HepG2 (cell line): Measurements from ENCODE around the gene RBM27. TPM values are rescaled to one million over a fixed set of nuclear protein-coding genes. Genes with fewer than 3 reads are reported as not detected.

Experiments used
- FOXC1 ChIP-seq: sonication (generic); formaldehyde crosslinking; IDR thresholded peaks from 2 replicates; pipeline ENCODE4 v1.8.0; 2022; ENCODE audit warnings: mild to moderate bottlenecking, missing genetic modification reagents, borderline replicate concordance
- GATA4 ChIP-seq: sonication (generic); IDR thresholded peaks from 2 replicates; pipeline ENCODE4 v1.6.1; 2016; ENCODE audit warnings: antibody characterized with exemption, low read depth, borderline replicate concordance
- GZF1 ChIP-seq: sonication (generic); formaldehyde crosslinking; IDR thresholded peaks from 2 replicates; pipeline ENCODE4 v1.5.1; 2020; ENCODE audit warnings: mild to moderate bottlenecking, missing genetic modification reagents
- KAT2B ChIP-seq: fragments of 150-350 bp; IDR thresholded peaks from 2 replicates; pipeline ENCODE4 v1.6.1; 2014; ENCODE audit warnings: low read depth, low read length, borderline replicate concordance
- PHF21A ChIP-seq: sonication (generic); formaldehyde crosslinking; IDR thresholded peaks from 2 replicates; pipeline ENCODE4 v1.5.0; 2020; ENCODE audit warnings: mild to moderate bottlenecking, missing genetic modification reagents
- RXRA ChIP-seq: sonication (generic); formaldehyde crosslinking; IDR thresholded peaks from 2 replicates; pipeline ENCODE4 v1.5.1; 2020; ENCODE audit warnings: missing genetic modification reagents
- SIN3A ChIP-seq: IDR thresholded peaks from 2 replicates; pipeline ENCODE4 v1.6.1; 2011; ENCODE audit warnings: low read depth, mild to moderate bottlenecking, control low read depth, low read length, borderline replicate concordance
- TP53 ChIP-seq: sonication (generic); formaldehyde crosslinking; conservative IDR thresholded peaks from 2 replicates; pipeline ENCODE4 v1.4.0; 2020; ENCODE audit warnings: missing genetic modification reagents
- ZFP36L2 ChIP-seq: sonication (generic); formaldehyde crosslinking; IDR thresholded peaks from 2 replicates; pipeline ENCODE4 v1.4.0; 2020; ENCODE audit warnings: missing genetic modification reagents
- ZNF17 ChIP-seq: sonication (generic); formaldehyde crosslinking; IDR thresholded peaks from 2 replicates; pipeline ENCODE4 v1.5.0; 2020; ENCODE audit warnings: mild to moderate bottlenecking, missing genetic modification reagents
- ZNF672 ChIP-seq: sonication (generic); formaldehyde crosslinking; IDR thresholded peaks from 2 replicates; pipeline ENCODE4 v1.8.1; 2022; ENCODE audit warnings: missing genetic modification reagents
- polyA plus RNA-seq, 8 experiments: library from polyadenylated mRNA; depleted of rRNA in 3 of 8; stranded (reverse) in 7 of 8; unstranded in 1 of 8; fragments of >200 nt; fragmentation: Illumina TruSeq in 4 of 8; extraction: Trizol in 4 of 8; gene quantifications; 2 replicates each; pipeline versions ENCODE4 v1.2.1 to v1.2.3, GENCODE V29; 2011 to 2016; ENCODE audit warnings: low read depth in 4 of 8, missing spikeins in 1 of 8, mixed read lengths in 1 of 8; ENCODE audit not compliant: insufficient read depth in 1 of 8
- total RNA-seq, 5 experiments: library from RNA; depleted of rRNA; stranded (reverse); fragments of >200 nt; fragmentation: Illumina TruSeq; extraction: Trizol; gene quantifications; 2 replicates each; pipeline ENCODE4 v1.2.3, GENCODE V29; 2016; ENCODE audit warnings: low read depth in 1 of 5
- TF ChIP-seq, protein P1 (sequence below): sonication (generic); formaldehyde crosslinking; IDR thresholded peaks from 2 replicates; pipeline ENCODE4; 2020; ENCODE audit warnings: missing genetic modification reagents, mild to moderate bottlenecking, borderline replicate concordance
- TF ChIP-seq, protein P2 (sequence below), 2 experiments: sonication (generic) in 1 of 2; formaldehyde crosslinking in 1 of 2; IDR thresholded peaks; 2 replicates each; pipeline versions ENCODE4 v1.4.0 to v1.6.1; 2018 to 2020; ENCODE audit warnings: missing genetic modification reagents in 2 of 2, borderline replicate concordance in 1 of 2, low read depth in 1 of 2, mild to moderate bottlenecking in 1 of 2, missing biosample characterization in 1 of 2
- TF ChIP-seq, protein P3 (sequence below): IDR thresholded peaks from 2 replicates; pipeline ENCODE4 v1.6.1; 2016
- TF ChIP-seq, protein P4 (sequence below): sonication (generic); formaldehyde crosslinking; IDR thresholded peaks from 2 replicates; pipeline ENCODE4 v1.8.0; 2022; ENCODE audit warnings: missing genetic modification reagents, mild to moderate bottlenecking, inconsistent platforms, borderline replicate concordance
- TF ChIP-seq, protein P5 (sequence below): sonication (generic); formaldehyde crosslinking; IDR thresholded peaks from 2 replicates; pipeline ENCODE4 v1.4.0; 2020; ENCODE audit warnings: missing genetic modification reagents

Gene RBM27
- total and polyA plus RNA-seq, 2 of the 13 experiments (the other 11 are each of a cell fraction or from before 2014, with no cell fraction given): 12.9 to 23.4 TPM

DNA sequence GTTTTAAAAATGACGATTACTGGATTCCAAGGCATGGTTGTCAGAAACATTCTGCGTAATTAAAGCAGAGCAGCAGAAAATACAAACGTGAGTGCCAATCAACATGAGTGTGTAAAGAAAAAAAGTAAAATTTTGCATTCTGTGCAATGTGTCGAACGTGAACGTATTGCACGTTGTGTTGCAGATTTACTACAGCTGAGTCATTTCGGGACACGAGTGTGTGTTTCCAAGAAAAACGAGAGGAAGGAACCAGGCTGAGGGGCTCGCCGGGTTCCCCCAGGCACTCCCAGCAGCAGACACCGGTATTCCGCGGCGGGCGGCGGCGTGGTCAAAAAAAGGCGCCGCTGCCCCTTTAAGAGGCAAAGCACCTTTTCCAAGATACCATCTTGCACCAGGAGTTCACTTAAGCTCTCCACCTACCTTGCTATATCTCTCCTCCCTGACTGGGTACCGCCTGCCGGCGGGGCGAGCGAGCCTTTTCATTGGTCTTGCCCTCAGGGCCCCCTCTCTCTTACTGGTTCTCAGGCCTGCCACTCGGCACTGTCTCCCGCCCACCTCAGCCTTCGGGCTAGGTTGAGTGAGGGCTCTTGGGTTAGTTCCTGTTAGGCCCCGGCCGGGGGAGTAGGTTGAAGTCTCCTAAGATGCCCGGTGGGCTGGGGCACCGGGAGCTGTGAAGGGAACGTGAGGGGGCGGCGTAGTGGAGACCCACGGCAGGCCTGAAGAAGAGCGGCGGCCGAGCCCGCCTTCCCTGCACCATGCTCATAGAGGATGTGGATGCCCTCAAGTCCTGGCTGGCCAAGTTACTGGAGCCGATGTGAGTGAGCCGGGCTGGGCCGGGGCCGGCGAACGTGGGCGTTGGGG, at the start of gene RBM27 (continued):
- TF ChIP-seq, protein P1, sequence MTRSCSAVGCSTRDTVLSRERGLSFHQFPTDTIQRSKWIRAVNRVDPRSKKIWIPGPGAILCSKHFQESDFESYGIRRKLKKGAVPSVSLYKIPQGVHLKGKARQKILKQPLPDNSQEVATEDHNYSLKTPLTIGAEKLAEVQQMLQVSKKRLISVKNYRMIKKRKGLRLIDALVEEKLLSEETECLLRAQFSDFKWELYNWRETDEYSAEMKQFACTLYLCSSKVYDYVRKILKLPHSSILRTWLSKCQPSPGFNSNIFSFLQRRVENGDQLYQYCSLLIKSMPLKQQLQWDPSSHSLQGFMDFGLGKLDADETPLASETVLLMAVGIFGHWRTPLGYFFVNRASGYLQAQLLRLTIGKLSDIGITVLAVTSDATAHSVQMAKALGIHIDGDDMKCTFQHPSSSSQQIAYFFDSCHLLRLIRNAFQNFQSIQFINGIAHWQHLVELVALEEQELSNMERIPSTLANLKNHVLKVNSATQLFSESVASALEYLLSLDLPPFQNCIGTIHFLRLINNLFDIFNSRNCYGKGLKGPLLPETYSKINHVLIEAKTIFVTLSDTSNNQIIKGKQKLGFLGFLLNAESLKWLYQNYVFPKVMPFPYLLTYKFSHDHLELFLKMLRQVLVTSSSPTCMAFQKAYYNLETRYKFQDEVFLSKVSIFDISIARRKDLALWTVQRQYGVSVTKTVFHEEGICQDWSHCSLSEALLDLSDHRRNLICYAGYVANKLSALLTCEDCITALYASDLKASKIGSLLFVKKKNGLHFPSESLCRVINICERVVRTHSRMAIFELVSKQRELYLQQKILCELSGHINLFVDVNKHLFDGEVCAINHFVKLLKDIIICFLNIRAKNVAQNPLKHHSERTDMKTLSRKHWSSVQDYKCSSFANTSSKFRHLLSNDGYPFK (CRISPR knock-in tag): peak; percentile 97
- peak; percentile 53; the same call in 1 of the 2 replicates for TF ChIP-seq PHF21A
- TF ChIP-seq, protein P2, sequence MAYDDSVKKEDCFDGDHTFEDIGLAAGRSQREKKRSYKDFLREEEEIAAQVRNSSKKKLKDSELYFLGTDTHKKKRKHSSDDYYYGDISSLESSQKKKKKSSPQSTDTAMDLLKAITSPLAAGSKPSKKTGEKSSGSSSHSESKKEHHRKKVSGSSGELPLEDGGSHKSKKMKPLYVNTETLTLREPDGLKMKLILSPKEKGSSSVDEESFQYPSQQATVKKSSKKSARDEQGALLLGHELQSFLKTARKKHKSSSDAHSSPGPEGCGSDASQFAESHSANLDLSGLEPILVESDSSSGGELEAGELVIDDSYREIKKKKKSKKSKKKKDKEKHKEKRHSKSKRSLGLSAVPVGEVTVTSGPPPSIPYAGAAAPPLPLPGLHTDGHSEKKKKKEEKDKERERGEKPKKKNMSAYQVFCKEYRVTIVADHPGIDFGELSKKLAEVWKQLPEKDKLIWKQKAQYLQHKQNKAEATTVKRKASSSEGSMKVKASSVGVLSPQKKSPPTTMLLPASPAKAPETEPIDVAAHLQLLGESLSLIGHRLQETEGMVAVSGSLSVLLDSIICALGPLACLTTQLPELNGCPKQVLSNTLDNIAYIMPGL (CRISPR knock-in tag; IDR thresholded peaks at IDR 0.05; ENCODE audit: borderline replicate concordance in 1 of 2, low read depth in 1 of 2): peak; percentile 70 to 79; a peak in 3 of 4 replicates
- no peak for TF ChIP-seq ZNF672 (CRISPR knock-in tag)
- no peak for TF ChIP-seq TP53 (CRISPR knock-in tag)
- no peak for TF ChIP-seq ZNF17 (CRISPR knock-in tag)
- no peak; the same call in 1 of the 2 replicates for TF ChIP-seq SIN3A
- peak; percentile 57 for TF ChIP-seq RXRA
- TF ChIP-seq, protein P3, sequence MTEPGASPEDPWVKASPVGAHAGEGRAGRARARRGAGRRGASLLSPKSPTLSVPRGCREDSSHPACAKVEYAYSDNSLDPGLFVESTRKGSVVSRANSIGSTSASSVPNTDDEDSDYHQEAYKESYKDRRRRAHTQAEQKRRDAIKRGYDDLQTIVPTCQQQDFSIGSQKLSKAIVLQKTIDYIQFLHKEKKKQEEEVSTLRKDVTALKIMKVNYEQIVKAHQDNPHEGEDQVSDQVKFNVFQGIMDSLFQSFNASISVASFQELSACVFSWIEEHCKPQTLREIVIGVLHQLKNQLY: no peak
- TF ChIP-seq, protein P4, sequence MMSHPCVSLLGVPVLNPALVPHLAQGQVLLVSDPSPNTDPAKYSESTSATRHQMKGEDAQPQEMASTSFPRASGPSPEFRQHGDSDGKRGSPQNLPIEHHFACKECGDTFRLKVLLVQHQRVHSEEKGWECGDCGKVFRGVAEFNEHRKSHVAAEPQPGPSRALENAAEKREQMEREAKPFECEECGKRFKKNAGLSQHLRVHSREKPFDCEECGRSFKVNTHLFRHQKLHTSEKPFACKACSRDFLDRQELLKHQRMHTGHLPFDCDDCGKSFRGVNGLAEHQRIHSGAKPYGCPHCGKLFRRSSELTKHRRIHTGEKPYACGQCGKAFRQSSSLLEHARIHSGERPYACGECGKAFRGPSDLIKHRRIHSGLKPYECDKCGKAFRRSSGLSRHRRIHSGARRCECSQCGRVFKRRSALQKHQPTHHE (CRISPR knock-in tag): no peak
- TF ChIP-seq FOXC1 (CRISPR knock-in tag): peak; percentile 51; the same call in 1 of the 2 replicates
- TF ChIP-seq GATA4: no peak
- TF ChIP-seq ZFP36L2 (CRISPR knock-in tag): no peak
- no peak for TF ChIP-seq KAT2B
- TF ChIP-seq, protein P5, sequence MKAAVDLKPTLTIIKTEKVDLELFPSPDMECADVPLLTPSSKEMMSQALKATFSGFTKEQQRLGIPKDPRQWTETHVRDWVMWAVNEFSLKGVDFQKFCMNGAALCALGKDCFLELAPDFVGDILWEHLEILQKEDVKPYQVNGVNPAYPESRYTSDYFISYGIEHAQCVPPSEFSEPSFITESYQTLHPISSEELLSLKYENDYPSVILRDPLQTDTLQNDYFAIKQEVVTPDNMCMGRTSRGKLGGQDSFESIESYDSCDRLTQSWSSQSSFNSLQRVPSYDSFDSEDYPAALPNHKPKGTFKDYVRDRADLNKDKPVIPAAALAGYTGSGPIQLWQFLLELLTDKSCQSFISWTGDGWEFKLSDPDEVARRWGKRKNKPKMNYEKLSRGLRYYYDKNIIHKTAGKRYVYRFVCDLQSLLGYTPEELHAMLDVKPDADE: no peak
- TF ChIP-seq GZF1 (CRISPR knock-in tag): no peak
